Calu3 (cell line): ENCODE results near the gene GALNTL6. TPM values are rescaled to one million over a fixed set of nuclear protein-coding genes. Genes with fewer than 3 reads are reported as not detected.

ENCODE experiments used
- BruUV-seq: library from RNA; stranded (reverse); fragments of 400-500 nt; replicated peaks from 2 replicates; lab custom pipeline; 2021; lab: Mats Ljungman, UMichigan
- CTCF ChIA-PET: fragments of 300-600 bp; sonication (Branson Sonifier 250); formaldehyde crosslinking; loops from one replicate; lab custom pipeline; 2022; ENCODE audit warnings: antibody characterized with exemption; lab: Charles Lee
- DNase-seq: peaks from one replicate; pipeline ENCODE4 v3.0.0; 2022
- H3K27ac Mint-ChIP-seq: one replicate; pipeline ENCODE4 v1.8.0; 2022; ENCODE audit warnings: mixed read lengths; ENCODE audit not compliant: unreplicated experiment
- H3K27me3 Mint-ChIP-seq: one replicate; pipeline ENCODE4 v1.8.0; 2022; ENCODE audit warnings: mixed read lengths; ENCODE audit not compliant: unreplicated experiment
- H3K36me3 Mint-ChIP-seq: one replicate; pipeline ENCODE4 v1.8.0; 2022; ENCODE audit warnings: mild to moderate bottlenecking, moderate library complexity, mixed read lengths; ENCODE audit not compliant: insufficient read depth, unreplicated experiment
- H3K4me1 Mint-ChIP-seq: one replicate; pipeline ENCODE4 v1.8.0; 2022; ENCODE audit warnings: mild to moderate bottlenecking, low read depth, mixed read lengths; ENCODE audit not compliant: unreplicated experiment
- H3K4me3 Mint-ChIP-seq: one replicate; pipeline ENCODE4 v1.8.0; 2022; ENCODE audit warnings: mild to moderate bottlenecking, low read depth, moderate library complexity, mixed read lengths; ENCODE audit not compliant: unreplicated experiment
- H3K9me3 Mint-ChIP-seq: one replicate; pipeline ENCODE4 v1.8.0; 2022; ENCODE audit warnings: low read depth, mixed read lengths; ENCODE audit not compliant: unreplicated experiment
- intact Hi-C: fragments of 100-400 bp; cut with micrococcal nuclease; formaldehyde crosslinking; loops from one replicate; pipeline ENCODE4 v1.10.0; 2022; ENCODE audit not compliant: unreplicated experiment
- total RNA-seq: library from RNA; stranded (reverse); gene quantifications from 2 replicates; pipeline ENCODE4 v1.2.3, GENCODE V29; 2022
- TF ChIP-seq, protein P1 (sequence below): fragments of 200-600 bp; IDR thresholded peaks from one replicate; pipeline ENCODE4 v1.8.0; 2022; ENCODE audit warnings: antibody characterized with exemption; ENCODE audit not compliant: unreplicated experiment

GALNTL6 gene
- total RNA-seq, 1 experiment from 2014 or later = not detected

DNA sequence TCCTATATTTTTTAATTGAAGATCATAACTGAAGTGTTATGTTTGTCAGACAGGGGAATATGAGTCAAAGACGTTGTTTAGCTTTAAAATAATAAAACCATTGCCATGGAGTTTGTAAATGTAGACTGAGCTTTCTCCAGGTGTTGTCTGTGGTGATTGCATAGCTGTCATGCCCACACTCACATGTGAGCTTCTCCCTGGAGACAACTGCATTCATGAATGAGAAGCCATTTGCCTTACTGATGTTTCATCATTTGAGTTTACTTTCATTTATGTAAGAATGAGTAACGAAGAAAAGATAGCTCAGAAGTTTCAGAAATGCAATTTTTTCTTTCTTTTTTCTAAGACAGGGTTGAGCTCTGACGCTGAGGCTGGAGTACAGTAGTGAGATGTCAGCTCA lies 339.1 kb downstream of the GALNTL6 start:
- Mint-ChIP-seq H3K9me3 (no peaks in the 10 kb centered on the region), H3K27ac (no peak overlapping the region), H3K36me3 (no peaks in the 10 kb centered on the region), H3K4me1 (no peaks in the 10 kb centered on the region), H3K27me3 (no peaks in the 10 kb centered on the region), H3K4me3 (no peak overlapping the region)
- no TSS peak for BruUV-seq
- CTCF ChIA-PET = no interaction called here
- TF ChIP-seq, protein P1, sequence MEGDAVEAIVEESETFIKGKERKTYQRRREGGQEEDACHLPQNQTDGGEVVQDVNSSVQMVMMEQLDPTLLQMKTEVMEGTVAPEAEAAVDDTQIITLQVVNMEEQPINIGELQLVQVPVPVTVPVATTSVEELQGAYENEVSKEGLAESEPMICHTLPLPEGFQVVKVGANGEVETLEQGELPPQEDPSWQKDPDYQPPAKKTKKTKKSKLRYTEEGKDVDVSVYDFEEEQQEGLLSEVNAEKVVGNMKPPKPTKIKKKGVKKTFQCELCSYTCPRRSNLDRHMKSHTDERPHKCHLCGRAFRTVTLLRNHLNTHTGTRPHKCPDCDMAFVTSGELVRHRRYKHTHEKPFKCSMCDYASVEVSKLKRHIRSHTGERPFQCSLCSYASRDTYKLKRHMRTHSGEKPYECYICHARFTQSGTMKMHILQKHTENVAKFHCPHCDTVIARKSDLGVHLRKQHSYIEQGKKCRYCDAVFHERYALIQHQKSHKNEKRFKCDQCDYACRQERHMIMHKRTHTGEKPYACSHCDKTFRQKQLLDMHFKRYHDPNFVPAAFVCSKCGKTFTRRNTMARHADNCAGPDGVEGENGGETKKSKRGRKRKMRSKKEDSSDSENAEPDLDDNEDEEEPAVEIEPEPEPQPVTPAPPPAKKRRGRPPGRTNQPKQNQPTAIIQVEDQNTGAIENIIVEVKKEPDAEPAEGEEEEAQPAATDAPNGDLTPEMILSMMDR = no peak
- intact Hi-C loops = no loop called here
- DNase-seq = no peak

DNA sequence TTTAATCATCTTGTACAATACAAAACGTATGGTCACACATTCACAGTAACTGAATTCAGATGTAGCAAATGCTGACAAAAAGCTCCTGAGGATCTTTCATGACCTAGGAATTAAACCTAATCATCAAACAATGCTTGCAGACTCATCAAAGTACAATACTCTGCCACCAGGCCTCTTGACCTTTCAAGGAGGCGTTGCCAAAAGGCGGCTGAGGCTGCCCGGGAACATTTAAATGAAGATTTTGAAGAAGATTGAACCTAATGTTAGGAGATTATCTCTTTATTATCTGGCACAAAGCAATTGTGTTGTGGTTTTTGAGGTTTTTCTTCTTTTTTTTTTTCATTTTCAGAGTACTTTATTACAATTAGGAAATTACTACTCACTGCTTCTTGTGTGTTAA lies 340.5 kb downstream of the GALNTL6 start:
- no TSS peak for BruUV-seq
- intact Hi-C loops = no loop called here
- DNase-seq = no peak
- H3K36me3 Mint-ChIP-seq = no peaks in the 10 kb centered on the region
- no peaks in the 10 kb centered on the region for H3K27me3 Mint-ChIP-seq
- TF ChIP-seq, protein P1 = no peak
- no peak overlapping the region for H3K27ac Mint-ChIP-seq
- no peak overlapping the region for H3K4me3 Mint-ChIP-seq
- CTCF ChIA-PET = no interaction called here
- H3K4me1 Mint-ChIP-seq = no peaks in the 10 kb centered on the region
- H3K9me3 Mint-ChIP-seq = no peaks in the 10 kb centered on the region

DNA sequence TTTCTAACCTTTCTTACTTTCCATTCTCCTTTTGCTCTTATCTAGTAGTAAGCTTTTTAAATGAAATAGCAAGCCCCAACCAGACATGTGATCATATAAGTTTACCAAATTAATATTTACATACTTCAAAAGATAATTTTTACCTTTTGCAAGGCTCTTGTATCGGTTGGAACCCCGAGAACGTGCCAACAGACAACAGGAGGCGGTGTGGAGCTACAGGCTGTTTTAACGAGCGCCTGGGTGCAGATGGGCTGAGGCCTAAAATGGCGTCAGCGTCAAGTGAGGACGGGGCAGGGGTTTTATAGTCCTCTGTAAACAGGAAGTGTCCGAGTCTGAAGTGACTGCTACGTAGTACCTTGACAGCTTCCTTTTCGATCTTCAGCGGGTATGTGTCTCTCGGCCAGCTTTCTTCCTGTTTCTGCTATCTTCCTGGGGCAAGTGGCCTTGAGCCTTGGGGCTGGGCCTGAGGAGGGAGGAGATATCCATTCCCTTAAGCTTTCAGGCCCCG lies 342.7 kb downstream of the GALNTL6 start:
- no peak overlapping the region for H3K27ac Mint-ChIP-seq
- no peak overlapping the region for H3K4me3 Mint-ChIP-seq
- intact Hi-C loops = no loop called here
- H3K9me3 Mint-ChIP-seq = no peaks in the 10 kb centered on the region
- H3K4me1 Mint-ChIP-seq = no peaks in the 10 kb centered on the region
- TF ChIP-seq, protein P1 = no peak
- no peaks in the 10 kb centered on the region for H3K36me3 Mint-ChIP-seq
- no peak for DNase-seq
- BruUV-seq = no TSS peak
- CTCF ChIA-PET = no interaction called here
- H3K27me3 Mint-ChIP-seq = no peaks in the 10 kb centered on the region

DNA sequence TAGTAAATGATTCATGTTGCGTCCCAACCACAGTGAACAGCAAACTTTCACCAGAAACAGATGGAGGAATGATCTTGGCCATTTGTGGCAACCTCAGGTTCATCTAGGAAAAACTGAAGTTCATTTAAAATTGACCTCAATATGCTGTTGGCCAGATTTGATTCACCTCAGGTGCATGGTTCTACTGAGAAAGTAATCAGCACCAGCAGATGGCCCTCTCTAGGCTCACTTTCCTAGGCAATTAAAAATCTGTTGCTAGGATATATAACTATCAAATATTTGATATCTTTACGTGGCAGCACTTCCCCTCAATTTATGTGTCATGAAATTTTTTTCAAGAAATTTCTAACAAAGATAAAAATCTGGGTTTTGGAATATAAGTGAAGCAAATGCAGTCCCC lies 344.7 kb downstream of the GALNTL6 start:
- TF ChIP-seq, protein P1 = no peak
- no peak overlapping the region for H3K4me3 Mint-ChIP-seq
- no peaks in the 10 kb centered on the region for H3K36me3 Mint-ChIP-seq
- CTCF ChIA-PET = interaction anchor here (0.7 kb wide), 1 partner anchor 778 kb away, joined by 3 read pairs; no protein-coding TSS in a partner anchor
- H3K4me1 Mint-ChIP-seq = no peaks in the 10 kb centered on the region
- no peak overlapping the region for H3K27ac Mint-ChIP-seq
- no peaks in the 10 kb centered on the region for H3K9me3 Mint-ChIP-seq
- H3K27me3 Mint-ChIP-seq = no peaks in the 10 kb centered on the region
- DNase-seq = no peak
- intact Hi-C loops = no loop called here
- no TSS peak for BruUV-seq
